ENCODE results near the gene FEM1C.

The FEM1C gene

GRCh38 chr5:115544436-115545350, at the start of gene FEM1C:
Gene FEM1C (minus strand): TSS chr5:115544775. CDS start chr5:115543493, 1,282 bp downstream.
- in situ Hi-C loops (cut with MboI; ENCODE audit: low sequenced_read_pairs): no loop called here

- in situ Hi-C loops (cut with MboI; ENCODE audit: low sequenced_read_pairs): loop anchor here (25.0 kb wide), 1 partner anchor 277 kb away; no protein-coding TSS in a partner anchor
Observed at GRCh38 chr5:115589043-115589442, 44.5 kb upstream of the FEM1C start.

GRCh38 chr5:115588640-115589039, 44.1 kb upstream of the FEM1C start:
- in situ Hi-C loops (cut with MboI; ENCODE audit: low sequenced_read_pairs): loop anchor here (25.0 kb wide), 1 partner anchor 276 kb away; no protein-coding TSS in a partner anchor

- in situ Hi-C loops (cut with MboI; ENCODE audit: low sequenced_read_pairs): loop anchor here (25.0 kb wide), 1 partner anchor 274 kb away; no protein-coding TSS in a partner anchor
Observed at GRCh38 chr5:115586525-115587146, 42.1 kb upstream of the FEM1C start.

- in situ Hi-C loops (cut with MboI; ENCODE audit: low sequenced_read_pairs): loop anchor here (25.0 kb wide), 1 partner anchor 273 kb away; no protein-coding TSS in a partner anchor
Observed at GRCh38 chr5:115585265-115585664, 40.7 kb upstream of the FEM1C start.

GRCh38 chr5:115584501-115584900, 39.9 kb upstream of the FEM1C start:
- in situ Hi-C loops (cut with MboI; ENCODE audit: low sequenced_read_pairs): loop anchor here (25.0 kb wide), 1 partner anchor 272 kb away; no protein-coding TSS in a partner anchor

GRCh38 chr5:115583474-115583873, 38.9 kb upstream of the FEM1C start:
- in situ Hi-C loops (cut with MboI; ENCODE audit: low sequenced_read_pairs): loop anchor here (25.0 kb wide), 1 partner anchor 271 kb away; no protein-coding TSS in a partner anchor

GRCh38 chr5:115580941-115581340, 36.4 kb upstream of the FEM1C start:
- in situ Hi-C loops (cut with MboI; ENCODE audit: low sequenced_read_pairs): loop anchor here (25.0 kb wide), 1 partner anchor 269 kb away; no protein-coding TSS in a partner anchor

GRCh38 chr5:115579747-115580173, 35.2 kb upstream of the FEM1C start:
- in situ Hi-C loops (cut with MboI; ENCODE audit: low sequenced_read_pairs): loop anchor here (25.0 kb wide), 1 partner anchor 267 kb away; no protein-coding TSS in a partner anchor

GRCh38 chr5:115579216-115579615, 34.6 kb upstream of the FEM1C start:
- in situ Hi-C loops (cut with MboI; ENCODE audit: low sequenced_read_pairs): loop anchor here (25.0 kb wide), 1 partner anchor 267 kb away; no protein-coding TSS in a partner anchor

GRCh38 chr5:115578657-115579056, 34.1 kb upstream of the FEM1C start:
- in situ Hi-C loops (cut with MboI; ENCODE audit: low sequenced_read_pairs): loop anchor here (25.0 kb wide), 1 partner anchor 266 kb away; no protein-coding TSS in a partner anchor

- in situ Hi-C loops (cut with MboI; ENCODE audit: low sequenced_read_pairs): loop anchor here (25.0 kb wide), 1 partner anchor 265 kb away; no protein-coding TSS in a partner anchor
Observed at GRCh38 chr5:115577741-115578140, 33.2 kb upstream of the FEM1C start.

GRCh38 chr5:115577329-115577728, 32.8 kb upstream of the FEM1C start:
- in situ Hi-C loops (cut with MboI; ENCODE audit: low sequenced_read_pairs): loop anchor here (25.0 kb wide), 1 partner anchor 265 kb away; no protein-coding TSS in a partner anchor

GRCh38 chr5:115575167-115576070, 30.8 kb upstream of the FEM1C start:
- in situ Hi-C loops (cut with MboI; ENCODE audit: low sequenced_read_pairs): loop anchor here (25.0 kb wide), 1 partner anchor 263 kb away; no protein-coding TSS in a partner anchor

- in situ Hi-C loops (cut with MboI; ENCODE audit: low sequenced_read_pairs): no loop called here
Observed at GRCh38 chr5:115573133-115573532, 28.6 kb upstream of the FEM1C start.

- in situ Hi-C loops (cut with MboI; ENCODE audit: low sequenced_read_pairs): no loop called here
Observed at GRCh38 chr5:115571441-115571878, 26.9 kb upstream of the FEM1C start.

GRCh38 chr5:115568668-115569067, 24.1 kb upstream of the FEM1C start:
- in situ Hi-C loops (cut with MboI; ENCODE audit: low sequenced_read_pairs): no loop called here

GRCh38 chr5:115565233-115565632, 20.7 kb upstream of the FEM1C start:
- in situ Hi-C loops (cut with MboI; ENCODE audit: low sequenced_read_pairs): no loop called here

- in situ Hi-C loops (cut with MboI; ENCODE audit: low sequenced_read_pairs): no loop called here
Observed at GRCh38 chr5:115561176-115561575, 16.6 kb upstream of the FEM1C start.

- in situ Hi-C loops (cut with MboI; ENCODE audit: low sequenced_read_pairs): no loop called here
Observed at GRCh38 chr5:115559524-115559923, 14.9 kb upstream of the FEM1C start.
